Uterine smooth muscle cell (primary cell): ENCODE measurements around the gene TPH1. TPM values are rescaled to one million over a fixed set of nuclear protein-coding genes. Genes with fewer than 3 reads are reported as not detected.

Experiments
- total RNA-seq: library from RNA; depleted of rRNA; stranded (reverse); fragments of >200 nt; gene quantifications from 2 replicates; pipeline ENCODE4 v1.2.3, GENCODE V29; 2014

Gene TPH1
- total RNA-seq, result 0.11 and 0.12 TPM in 2 replicates

DNA sequence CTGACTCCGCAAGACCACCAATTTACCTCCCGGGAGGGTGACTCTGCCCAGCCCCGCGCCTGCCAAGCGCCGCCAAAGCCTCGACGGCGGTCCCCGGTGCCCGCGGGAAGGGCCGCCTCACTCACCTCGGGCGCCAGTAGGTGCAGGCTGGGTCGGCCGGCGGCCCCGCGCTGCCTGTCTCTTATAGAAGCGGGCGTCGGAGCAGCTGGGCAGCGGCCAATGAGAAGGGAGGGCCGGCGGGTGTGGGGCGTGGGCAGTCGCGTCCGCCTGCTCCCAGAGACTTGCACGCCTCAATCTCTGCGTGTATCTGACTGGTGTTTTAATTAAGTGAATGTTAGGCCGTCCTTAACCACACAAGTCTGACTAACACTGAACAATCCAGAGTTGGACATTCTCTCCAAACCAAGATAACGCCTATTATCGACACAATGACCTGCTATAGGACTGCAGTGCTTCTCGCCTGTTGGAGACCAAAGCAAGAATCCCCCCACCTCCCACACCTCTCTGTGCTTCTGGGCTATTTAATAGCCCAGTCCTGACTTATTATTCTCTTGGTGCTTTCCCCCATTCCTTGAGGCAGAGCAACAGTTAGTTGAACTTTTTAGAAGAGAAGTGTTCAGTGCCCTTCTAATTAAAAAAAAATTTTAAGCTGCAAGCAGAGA, at the start of gene TPH1:
TPH1 (minus strand) TSS at position 154 of the 662 bp plus-strand sequence. CDS start 5,507 bp downstream, outside the sequence.

DNA sequence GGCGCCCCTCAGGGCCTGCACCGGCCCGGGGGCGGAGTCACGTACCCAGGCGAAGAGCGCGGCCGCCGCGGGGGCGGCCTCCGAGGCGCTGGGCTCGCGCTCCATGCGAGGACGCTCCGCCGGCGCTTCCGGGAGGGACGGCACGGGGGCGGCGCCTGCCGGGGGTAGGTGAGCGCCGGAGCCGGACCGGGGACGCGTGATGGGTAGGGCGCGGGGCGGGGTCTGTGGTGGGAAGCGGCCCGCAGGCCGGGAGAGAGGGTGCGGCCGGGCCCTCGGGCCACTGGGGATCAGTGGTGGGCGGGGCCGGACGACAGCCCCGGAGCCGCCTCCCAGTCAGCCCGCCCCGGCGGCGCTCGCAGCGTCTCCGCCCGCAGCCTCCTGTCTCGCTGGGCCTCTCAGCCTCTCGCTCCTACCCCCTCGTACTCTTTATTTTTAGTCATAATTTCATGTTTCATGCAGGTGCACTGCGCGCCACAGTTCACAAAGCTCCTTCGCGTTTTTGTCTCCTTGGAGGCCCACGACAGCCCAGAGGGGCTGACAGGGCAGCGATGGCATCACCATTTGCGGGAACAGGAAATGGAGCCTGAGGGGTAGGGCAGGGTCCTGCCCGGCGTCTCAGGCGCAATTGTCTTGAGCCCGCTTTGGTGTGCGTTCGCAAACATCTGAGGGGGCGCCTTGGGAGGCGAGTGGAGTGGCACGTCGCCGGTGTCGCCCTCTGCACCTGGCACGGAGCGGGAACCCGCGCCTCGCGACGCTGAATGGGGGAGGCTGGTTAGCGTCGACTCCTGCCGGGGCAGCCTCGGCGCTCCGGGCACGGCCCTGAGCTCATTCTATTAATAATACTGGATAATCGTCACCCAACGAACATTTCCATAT, 32.9 kb downstream of the TPH1 start, which contains the start of gene SERGEF:
SERGEF (minus strand) TSS at position 142 of the 876 bp plus-strand sequence; CDS start at position 105, 37 bp downstream.

Other genes with a start within 250 kb of the TPH1 start
- 21.4 and 28.7 TPM in 2 replicates for gene SERGEF, start 33.2 kb downstream of the TPH1 start, total RNA-seq
- 19.4 and 32.3 TPM in 2 replicates for gene SAAL1, start 59.8 kb upstream of the TPH1 start, total RNA-seq
- 0.12 TPM in 1 of 2 replicates, not detected in the other for gene MRGPRX3, start 86.3 kb upstream of the TPH1 start, total RNA-seq
- gene MRGPRX4, start 126.6 kb upstream of the TPH1 start, total RNA-seq, result not detected in 2 replicates
- not detected in 2 replicates for gene SAA4, start 190.5 kb upstream of the TPH1 start, total RNA-seq
- gene SAA2, start 202.4 kb upstream of the TPH1 start, total RNA-seq, result not detected in 2 replicates
- 0.33 TPM in 1 of 2 replicates, not detected in the other for gene SAA1, start 220.0 kb upstream of the TPH1 start, total RNA-seq